ENCODE data around the gene ASPG. TPM values are rescaled to one million over a fixed set of nuclear protein-coding genes. Genes with fewer than 3 reads are reported as not detected.

ASPG gene
- total RNA-seq, 1 experiment from 2014 or later, result 0.50 TPM

- no peak for DNase-seq (ENCODE audit: extremely low read depth, low read depth)
These were observed 29.7 kb downstream of the ASPG start for GRCh38 chr14:104115131-104115600.

GRCh38 chr14:104115691-104116287 lies 30.3 kb downstream of the ASPG start:
- DNase-seq (ENCODE audit: extremely low read depth, low read depth), result no peak

GRCh38 chr14:104116288-104116755 lies 30.8 kb downstream of the ASPG start:
- DNase-seq (ENCODE audit: extremely low read depth, low read depth), result no peak

- DNase-seq (ENCODE audit: extremely low read depth, low read depth), result no peak
These were observed 31.3 kb downstream of the ASPG start for GRCh38 chr14:104116756-104117340.

GRCh38 chr14:104117341-104118005 lies 32.0 kb downstream of the ASPG start:
- no peak for DNase-seq (ENCODE audit: extremely low read depth, low read depth)

- no peak for DNase-seq (ENCODE audit: extremely low read depth, low read depth)
These were observed 32.7 kb downstream of the ASPG start for GRCh38 chr14:104118006-104118844.

GRCh38 chr14:104119119-104119487 lies 33.6 kb downstream of the ASPG start:
- no peak for DNase-seq (ENCODE audit: extremely low read depth, low read depth)

GRCh38 chr14:104119488-104120251 lies 34.2 kb downstream of the ASPG start:
- DNase-seq (ENCODE audit: extremely low read depth, low read depth), result no peak

- DNase-seq (ENCODE audit: extremely low read depth, low read depth), result no peak
These were observed 34.8 kb downstream of the ASPG start for GRCh38 chr14:104120281-104120741.

GRCh38 chr14:104121142-104121541 lies 35.6 kb downstream of the ASPG start:
- no peak for DNase-seq (ENCODE audit: extremely low read depth, low read depth)

GRCh38 chr14:104123879-104124278 lies 38.4 kb downstream of the ASPG start:
- DNase-seq (ENCODE audit: extremely low read depth, low read depth), result no peak

- no peak for DNase-seq (ENCODE audit: extremely low read depth, low read depth)
These were observed 39.5 kb downstream of the ASPG start for GRCh38 chr14:104125011-104125410.

GRCh38 chr14:104126753-104127152 lies 41.3 kb downstream of the ASPG start:
- DNase-seq (ENCODE audit: extremely low read depth, low read depth), result no peak

- no peak for DNase-seq (ENCODE audit: extremely low read depth, low read depth)
These were observed 43.5 kb downstream of the ASPG start for GRCh38 chr14:104128981-104129380.

- no peak for DNase-seq (ENCODE audit: extremely low read depth, low read depth)
These were observed 44.1 kb downstream of the ASPG start for GRCh38 chr14:104129556-104129955.

GRCh38 chr14:104130974-104131651 lies 45.6 kb downstream of the ASPG start:
- peak; percentile 61 for DNase-seq (ENCODE audit: extremely low read depth, low read depth)

- no peak for DNase-seq (ENCODE audit: extremely low read depth, low read depth)
These were observed 46.6 kb downstream of the ASPG start for GRCh38 chr14:104131968-104132732.

- DNase-seq (ENCODE audit: extremely low read depth, low read depth), result no peak
These were observed 47.5 kb downstream of the ASPG start for GRCh38 chr14:104132981-104133380.

GRCh38 chr14:104133496-104133895 lies 48.0 kb downstream of the ASPG start:
- no peak for DNase-seq (ENCODE audit: extremely low read depth, low read depth)
